ENCODE results near the gene PTPRM.
"Not testable (repeated sequence)": the region's sequence is repeated elsewhere in the genome, so short reads cannot be mapped to it uniquely, and the experiment has no call there.

The PTPRM gene

DNA sequence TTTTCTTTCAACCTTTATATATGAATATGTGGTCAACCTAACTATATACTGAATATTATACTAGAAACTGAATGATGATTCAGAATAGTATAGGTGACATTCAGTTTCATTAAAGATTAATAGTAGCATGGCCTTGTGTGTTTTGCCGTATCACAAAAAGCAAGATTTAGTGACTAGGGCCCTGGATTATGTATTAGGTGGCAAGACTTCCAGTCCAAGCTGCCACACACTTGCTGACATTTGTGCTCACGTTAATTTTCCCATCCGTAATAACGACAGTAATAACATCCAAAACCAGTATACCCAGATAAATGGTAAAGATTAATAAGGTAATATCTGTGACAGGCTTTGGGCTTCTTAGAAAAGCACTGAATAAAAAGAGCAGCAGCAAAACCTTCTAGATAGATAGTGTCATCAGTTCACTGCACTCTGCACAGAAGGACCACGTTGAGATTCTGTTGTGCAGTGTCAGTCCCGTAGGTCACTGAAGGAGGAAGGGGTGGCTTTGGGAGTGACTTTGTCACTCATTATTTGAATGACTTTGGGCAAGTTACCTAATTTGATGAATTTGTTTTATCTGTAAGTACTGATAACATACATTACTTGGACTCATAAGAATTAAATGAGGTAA is 451.7 kb downstream of the PTPRM start:
- DNase-seq, result no peak

- DNase-seq, result no peak
Observed at GRCh38 chr18:8019600-8019999, 452.5 kb downstream of the PTPRM start.

GRCh38 chr18:8020132-8020846 is 453.2 kb downstream of the PTPRM start:
- DNase-seq, result no peak

GRCh38 chr18:8029061-8029460 is 461.9 kb downstream of the PTPRM start:
- DNase-seq, result no peak

DNA sequence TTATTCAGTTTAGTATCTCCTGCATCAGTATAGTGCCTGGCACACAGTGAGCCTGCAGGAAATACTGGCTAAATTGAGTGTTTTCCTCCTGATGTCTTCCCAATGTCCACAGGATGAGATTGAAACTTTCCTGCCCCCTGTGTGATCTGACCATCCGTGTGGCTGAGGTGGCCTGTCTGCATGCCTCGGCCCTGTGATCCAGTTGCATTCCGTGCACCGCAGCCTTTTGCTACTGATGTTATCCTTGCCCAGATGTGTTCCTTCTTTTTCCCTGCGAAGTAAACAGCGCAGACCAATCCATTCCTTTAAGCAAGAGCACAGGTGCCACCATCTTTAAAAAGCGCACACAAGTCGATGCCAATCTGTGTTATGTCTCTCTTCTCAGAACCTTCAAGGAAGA is 462.6 kb downstream of the PTPRM start:
- DNase-seq, result no peak

- DNase-seq, result no peak
Observed at GRCh38 chr18:8030201-8030600, 463.1 kb downstream of the PTPRM start.

GRCh38 chr18:8031496-8031895 is 464.4 kb downstream of the PTPRM start:
- DNase-seq, result no peak

- DNase-seq, result no peak
Observed at GRCh38 chr18:8034674-8035073, 467.6 kb downstream of the PTPRM start.

DNA sequence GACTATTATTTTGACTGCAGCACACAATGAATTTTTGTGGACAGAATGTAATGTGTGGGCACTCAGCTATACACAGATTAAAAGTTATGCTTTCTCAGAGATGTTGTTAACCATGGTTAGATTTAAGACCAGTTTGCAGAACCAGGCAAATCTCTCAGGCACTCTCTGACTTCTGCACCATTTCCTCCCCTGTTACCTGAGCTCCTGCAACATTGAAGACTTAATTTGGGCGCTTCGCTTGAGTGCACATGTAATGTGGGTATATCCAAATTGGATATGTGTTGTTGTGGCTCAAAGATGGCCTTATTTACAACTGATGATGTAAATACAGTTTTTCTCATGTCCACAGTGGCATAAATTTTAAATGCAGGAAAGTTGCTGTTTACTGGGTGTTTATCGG is 469.4 kb downstream of the PTPRM start:
- no peak for DNase-seq

GRCh38 chr18:8037296-8037695 is 470.2 kb downstream of the PTPRM start:
- no peak for DNase-seq

DNA sequence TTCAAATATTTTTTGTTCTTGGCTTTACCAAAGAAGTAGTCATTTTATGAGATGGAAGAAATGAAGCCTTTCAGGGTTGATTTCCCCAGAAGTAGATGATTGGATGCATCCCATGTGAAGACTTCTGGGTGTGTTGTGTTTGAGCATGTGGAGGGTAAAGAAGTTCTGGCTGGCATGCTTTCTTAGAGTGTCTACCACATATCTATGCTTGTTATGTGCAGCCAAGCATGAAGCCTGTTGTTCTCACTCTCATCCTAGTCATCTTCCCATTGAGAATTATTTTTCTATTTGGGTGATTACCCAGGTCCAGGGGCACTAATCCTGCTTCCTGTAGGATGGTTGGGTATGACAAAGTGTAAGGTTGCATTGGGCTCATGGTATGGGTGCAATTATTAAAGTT is 472.9 kb downstream of the PTPRM start:
- no peak for DNase-seq

GRCh38 chr18:8041526-8042111 is 474.5 kb downstream of the PTPRM start:
- DNase-seq, result no peak

DNA sequence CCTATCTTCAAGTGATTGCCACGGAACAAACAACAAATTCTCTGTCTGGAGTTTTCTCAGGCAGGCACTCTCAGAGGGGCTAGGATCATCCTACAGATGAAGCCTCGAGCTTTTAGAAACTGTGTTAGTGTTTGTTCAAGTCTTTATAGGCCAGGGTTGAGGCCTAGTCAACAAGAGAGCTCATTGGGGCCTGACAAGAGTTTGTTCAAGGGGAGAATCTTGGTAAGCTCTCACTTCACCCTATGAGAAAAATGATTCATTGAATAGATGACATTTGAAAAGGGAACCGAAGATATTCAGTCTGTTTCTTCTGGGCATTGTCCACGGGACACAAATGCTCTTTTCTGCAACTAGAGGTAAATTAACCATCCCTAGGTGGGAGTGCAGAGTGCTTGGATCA is 476.9 kb downstream of the PTPRM start:
- no peak for DNase-seq

GRCh38 chr18:8045160-8045883 is 478.2 kb downstream of the PTPRM start:
- DNase-seq, result no peak

DNA sequence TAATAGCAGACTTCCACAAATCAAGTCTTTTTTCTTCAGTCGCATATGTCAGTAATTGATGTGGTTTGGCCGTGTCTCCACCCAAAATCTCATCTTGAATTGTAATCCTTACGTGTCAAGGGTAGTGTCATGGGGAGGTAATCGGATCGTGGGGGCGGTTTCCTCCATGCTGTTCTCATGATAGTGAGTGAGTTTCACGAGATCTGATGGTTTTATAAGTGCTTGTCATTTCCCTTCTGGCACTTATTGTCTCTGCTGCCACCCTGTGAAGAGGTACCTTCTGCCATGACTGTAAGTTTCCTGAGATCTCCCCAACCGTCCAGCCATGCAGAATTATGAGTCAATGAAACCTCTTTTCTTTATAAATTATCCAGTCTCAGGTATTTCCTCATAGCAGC is 478.8 kb downstream of the PTPRM start:
- no peak for DNase-seq

- DNase-seq, result no peak
Observed at GRCh38 chr18:8046441-8046840, 479.3 kb downstream of the PTPRM start.

GRCh38 chr18:8049147-8049546 is 482.0 kb downstream of the PTPRM start:
- DNase-seq, result no peak

DNA sequence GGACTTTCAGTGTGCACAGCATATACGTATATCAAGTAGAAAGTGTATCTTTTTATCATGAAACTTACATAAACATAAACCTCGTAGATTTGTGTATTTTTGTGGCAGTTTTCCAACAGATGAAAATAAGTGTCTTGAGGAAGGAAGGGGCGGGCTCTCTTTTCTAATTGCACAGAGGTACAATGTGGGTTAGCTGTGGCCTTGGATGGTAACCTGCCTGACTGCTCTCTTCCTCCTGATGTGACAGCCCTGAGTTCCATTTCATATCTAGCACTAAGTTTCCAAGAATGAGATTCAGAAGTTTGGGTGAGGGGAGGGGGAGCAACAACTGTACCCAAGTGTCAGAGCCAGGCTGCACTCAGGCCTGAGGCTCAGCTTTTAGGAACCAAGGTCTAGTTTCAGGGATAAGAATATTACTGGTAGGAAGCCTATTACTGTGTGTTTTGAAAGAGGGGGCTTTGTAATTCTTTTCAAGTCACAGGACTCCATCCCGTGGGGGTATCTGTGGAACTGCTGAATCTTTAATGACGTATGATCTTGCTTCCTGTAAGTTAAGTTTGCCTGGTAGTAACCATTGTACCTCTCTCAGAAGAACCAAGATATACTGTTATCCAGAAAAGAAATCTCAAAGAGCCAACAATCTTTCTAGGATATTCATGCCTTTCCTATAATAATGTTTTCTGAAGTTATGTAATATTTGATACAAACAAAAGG is 483.7 kb downstream of the PTPRM start:
- DNase-seq, result no peak

DNA sequence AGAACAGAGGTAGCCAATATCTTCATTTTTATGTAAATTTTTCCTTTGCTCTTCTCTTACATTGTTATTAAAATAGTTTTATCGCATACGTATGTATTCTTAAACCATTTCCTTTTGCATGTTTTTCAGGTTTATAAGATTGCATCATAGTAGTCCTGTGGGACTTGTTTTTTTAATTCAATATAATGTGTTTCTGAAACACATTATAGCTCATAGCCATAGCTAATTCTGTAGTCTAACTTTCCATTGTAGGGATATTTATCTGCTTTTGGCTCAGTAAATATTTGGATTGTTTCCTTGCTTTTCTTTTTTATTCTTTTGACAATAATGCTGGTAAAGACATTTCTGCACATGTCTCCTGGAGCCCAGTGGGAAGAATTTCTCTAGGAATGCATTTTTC is 484.3 kb downstream of the PTPRM start:
- no peak for DNase-seq

DNA sequence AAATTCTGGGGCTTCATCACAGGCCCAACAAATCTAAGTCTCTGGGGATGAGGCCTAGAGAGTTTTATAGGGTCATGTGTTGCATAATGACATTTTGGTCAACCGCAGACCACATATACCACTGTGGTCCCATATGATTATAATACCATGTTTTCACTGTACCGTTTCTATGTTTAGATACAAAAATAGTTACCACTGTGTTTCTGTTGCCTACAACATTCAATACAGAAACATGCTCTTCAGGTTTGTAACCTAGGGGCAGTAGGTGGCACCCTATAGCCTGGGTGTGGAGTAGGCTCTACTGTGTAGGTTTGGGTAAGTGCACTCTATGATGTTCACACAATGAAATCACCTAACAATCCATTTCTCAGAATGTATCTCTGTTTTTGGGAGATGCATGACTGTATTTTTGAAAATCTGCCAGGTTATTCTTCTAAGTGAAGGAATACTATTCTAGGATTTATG is 485.2 kb downstream of the PTPRM start:
- no peak for DNase-seq

DNA sequence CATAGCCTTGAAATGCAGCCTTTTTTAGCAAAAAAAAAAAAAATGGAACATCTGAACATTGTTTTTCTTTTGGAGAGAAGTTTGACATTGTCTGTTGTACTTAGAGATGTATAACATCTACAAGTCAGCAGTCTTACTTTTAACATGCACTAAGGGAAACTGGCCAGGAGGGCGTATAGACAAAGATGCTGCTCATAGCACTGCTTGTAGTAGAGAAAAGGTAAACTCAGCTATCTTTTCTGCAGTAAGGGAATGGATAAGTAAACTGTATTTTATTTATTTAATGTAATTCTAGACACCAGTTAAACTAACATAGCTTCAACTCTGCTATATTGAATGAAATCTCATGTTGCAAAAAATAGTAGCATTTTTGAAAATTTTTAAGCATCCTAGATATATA is 489.6 kb downstream of the PTPRM start:
- DNase-seq, result no peak

DNA sequence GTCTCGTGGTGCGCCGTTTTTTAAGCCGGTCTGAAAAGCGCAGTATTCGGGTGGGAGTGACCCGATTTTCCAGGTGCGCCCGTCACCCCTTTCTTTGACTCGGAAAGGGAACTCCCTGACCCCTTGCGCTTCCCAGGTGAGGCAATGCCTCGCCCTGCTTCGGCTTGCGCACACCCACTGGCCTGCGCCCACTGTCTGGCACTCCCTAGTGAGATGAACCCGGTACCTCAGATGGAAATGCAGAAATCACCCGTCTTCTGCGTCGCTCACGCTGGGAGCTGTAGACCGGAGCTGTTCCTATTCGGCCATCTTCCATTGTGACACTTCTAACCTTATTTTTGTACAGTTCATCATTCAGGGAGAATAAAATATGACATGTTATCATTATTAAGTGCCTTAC is 496.0 kb downstream of the PTPRM start:
- DNase-seq, result not testable (repeated sequence)

DNA sequence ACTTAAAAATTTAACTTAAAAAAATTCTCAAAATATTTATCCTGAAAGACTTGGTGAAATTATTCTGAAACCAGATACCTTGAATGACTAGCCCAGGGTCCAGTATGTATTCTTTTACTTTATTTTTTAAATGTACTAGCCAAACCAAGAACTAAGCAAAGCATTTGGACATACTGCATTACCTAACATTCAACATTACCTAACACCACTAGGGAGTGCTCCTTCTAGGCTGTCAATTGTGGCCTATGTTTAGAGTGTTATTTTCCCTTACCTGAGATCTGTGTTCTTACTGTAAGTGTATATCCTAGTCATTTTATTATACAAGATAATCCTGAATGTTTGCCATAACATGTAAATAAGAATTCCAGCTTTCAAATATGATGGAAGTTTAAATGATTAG is 496.6 kb downstream of the PTPRM start:
- no peak for DNase-seq

Measured in inflammatory macrophage (primary cell).